Mucosa of gallbladder (tissue), 1 donor: ENCODE data around the gene SGTA. TPM values are rescaled to one million over a fixed set of nuclear protein-coding genes. Genes with fewer than 3 reads are reported as not detected.
"Not testable (repeated sequence)": the region's sequence is repeated elsewhere in the genome, so short reads cannot be mapped to it uniquely, and the experiment has no call there.

Source experiments
- DNase-seq: peaks from one replicate; pipeline ENCODE4 v3.0.0-alpha.2; 2020; ENCODE audit warnings: low spot score
- total RNA-seq: library from RNA; stranded (reverse); gene quantifications from one replicate; pipeline ENCODE4 v1.2.1, GENCODE V29; 2021
- donor health status: DM: no; HTN: no; CAD: no.

SGTA gene
- total RNA-seq, 1 donor from 2014 or later = 54.0 TPM

GRCh38 chr19:2726904-2727639 lies 56.0 kb downstream of the SGTA start:
- DNase-seq = no peak

DNA sequence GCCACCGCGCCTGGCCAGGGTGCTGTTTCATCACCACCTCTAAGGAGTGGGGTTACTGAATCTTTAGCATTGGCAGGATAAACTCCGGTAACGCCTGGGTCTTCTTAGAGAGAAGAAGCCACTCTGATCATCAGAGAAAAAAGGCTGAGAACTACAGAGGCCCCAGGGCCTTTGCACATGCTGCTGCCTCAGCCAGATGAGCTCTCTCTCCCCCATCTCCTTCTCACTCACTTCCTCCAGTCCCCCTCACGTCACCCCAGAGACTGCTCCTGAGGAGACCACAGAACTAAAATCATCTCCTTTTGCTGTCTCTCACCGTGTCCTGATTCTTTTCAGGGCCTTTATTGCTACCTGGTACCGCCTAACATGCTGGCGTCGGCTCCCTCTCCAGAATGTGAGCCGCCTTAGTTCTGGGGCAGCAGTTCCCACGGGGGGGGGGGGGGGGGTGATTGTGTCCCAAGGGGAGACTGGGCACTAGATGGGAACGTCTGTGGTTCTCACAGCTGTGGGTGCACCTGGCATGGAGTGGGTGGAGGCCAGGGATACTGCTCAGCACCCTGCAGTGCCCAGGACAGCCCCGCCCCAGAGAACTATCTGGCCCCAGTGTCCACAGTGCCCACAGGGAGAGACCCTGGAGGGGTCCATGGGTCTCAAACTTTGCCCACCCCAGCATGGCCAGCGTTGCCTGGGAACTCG lies 56.8 kb downstream of the SGTA start:
- no peak for DNase-seq

GRCh38 chr19:2724148-2724557 lies 58.9 kb downstream of the SGTA start:
- no peak for DNase-seq

- no peak for DNase-seq
Observed at GRCh38 chr19:2723747-2724146, 59.3 kb downstream of the SGTA start.

GRCh38 chr19:2723345-2723715 lies 59.7 kb downstream of the SGTA start:
- no peak for DNase-seq

DNA sequence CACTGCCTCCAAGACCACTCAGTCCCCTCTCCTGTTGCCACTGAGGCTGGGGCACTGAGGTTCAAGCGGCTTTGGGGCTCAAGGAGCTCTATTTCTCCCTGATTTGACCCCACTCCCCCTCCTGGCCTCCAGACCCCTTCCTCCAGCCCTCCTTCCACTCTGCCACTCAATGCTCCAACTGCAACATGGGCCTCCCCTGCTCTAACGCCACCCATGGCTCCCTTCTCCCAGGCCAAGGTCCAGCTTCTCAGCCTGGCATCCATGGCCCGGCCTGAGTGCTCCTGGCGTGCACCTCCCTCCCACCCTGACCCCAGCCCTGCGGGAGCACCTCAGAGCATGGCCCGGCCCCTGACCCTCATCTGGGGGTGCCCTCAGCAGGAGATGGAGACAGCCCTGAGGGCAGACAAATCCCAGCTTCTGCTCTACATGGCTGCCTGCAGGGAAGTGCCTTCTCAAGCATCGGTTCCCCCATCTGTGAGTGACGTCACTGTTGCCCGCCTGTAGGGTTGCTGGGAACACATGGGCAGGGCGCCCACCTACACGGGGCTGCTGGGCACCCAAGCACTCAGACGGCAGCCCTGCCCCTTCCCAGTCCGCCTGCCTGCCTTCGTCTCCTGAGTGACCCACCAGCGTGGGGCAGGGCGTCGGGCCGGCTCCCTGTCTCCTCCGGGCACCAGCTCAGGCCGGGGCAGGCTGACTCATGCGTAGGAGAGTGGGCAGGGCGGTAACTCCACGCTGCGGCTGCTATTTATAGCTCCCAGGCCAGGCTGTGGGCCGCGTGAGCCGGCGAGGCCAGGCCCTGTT lies 60.3 kb downstream of the SGTA start:
- DNase-seq = peak; percentile 49

DNA sequence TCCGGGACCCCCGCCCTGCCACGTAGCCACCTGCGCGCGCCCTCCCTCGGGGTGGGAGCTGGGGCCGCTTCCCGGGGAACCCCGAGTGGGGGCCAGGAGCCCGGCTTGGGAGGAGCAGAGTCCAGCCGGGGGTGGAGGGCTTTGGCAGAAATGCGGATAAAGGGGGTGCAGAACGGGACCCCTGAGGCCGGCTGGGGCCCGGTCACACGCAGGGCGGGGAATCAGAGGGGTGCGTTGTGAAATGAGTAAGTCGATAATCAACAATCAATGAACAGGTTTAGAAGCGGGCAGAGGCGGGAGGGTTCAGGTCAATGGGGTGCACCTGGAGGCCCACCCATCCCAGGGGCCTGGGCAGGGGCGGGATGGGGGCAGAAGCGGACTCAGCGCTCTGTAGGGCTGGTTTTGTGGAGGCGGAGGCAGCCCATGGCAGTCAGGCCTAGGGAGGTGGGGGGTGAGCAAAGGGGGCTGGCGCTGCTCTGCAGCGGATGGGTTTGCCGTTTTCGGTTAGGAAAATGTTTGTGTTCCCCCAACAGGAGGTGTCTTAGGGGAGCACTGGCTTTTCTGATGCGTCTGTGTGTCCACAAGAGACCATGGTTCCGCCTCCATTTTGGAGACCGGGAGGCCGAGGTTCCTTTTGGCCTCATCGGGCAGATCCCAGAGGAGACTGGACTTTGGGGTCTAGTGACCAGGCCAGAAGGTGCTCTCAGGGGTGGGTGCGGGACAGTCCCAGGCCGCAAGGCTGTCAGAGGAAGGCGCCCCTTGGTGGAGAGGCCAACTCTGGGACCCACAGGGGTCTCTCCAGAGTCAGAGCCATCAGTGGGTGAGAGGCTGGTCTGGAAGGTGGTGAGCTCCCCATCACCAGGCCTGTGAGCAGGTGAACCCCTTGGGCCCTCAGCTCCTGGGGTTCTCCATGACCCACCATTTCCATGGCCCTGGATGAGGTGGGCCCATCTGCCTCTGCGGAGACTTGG lies 61.2 kb downstream of the SGTA start:
- DNase-seq = no peak

- no peak for DNase-seq
Observed at GRCh38 chr19:2720777-2721569, 62.1 kb downstream of the SGTA start, which contains the start of gene DIRAS1. Gene DIRAS1, minus strand, starts transcription at chr19:2721372. Its CDS starts 3,566 bp downstream, at chr19:2717806.

- no peak for DNase-seq
Observed at GRCh38 chr19:2719920-2720776, 62.9 kb downstream of the SGTA start.

DNA sequence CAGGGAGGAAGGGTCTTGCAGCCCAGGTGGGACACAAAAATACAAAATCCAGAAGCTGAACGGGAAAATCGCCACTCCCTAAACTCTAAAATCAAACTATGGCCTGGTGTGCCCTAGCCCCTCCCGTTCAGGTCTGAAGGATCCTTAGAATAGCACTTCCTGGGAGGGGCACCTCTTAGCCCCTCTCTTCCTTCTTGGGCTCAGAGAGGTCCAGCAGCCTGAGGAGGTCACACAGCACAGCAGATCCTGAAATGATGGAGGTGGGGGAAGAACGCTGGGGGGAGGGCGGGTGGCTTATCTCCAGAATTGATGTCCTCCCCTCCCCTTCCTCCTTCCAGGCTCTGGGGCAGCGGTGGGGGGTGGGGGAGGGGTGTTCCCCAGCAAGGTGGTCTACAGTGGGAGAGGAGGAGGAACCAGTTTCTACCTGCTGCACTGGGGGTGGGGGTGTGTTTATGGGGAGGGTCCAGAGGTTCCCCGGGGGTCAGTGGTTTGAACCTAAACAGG lies 63.8 kb downstream of the SGTA start:
- DNase-seq = no peak

DNA sequence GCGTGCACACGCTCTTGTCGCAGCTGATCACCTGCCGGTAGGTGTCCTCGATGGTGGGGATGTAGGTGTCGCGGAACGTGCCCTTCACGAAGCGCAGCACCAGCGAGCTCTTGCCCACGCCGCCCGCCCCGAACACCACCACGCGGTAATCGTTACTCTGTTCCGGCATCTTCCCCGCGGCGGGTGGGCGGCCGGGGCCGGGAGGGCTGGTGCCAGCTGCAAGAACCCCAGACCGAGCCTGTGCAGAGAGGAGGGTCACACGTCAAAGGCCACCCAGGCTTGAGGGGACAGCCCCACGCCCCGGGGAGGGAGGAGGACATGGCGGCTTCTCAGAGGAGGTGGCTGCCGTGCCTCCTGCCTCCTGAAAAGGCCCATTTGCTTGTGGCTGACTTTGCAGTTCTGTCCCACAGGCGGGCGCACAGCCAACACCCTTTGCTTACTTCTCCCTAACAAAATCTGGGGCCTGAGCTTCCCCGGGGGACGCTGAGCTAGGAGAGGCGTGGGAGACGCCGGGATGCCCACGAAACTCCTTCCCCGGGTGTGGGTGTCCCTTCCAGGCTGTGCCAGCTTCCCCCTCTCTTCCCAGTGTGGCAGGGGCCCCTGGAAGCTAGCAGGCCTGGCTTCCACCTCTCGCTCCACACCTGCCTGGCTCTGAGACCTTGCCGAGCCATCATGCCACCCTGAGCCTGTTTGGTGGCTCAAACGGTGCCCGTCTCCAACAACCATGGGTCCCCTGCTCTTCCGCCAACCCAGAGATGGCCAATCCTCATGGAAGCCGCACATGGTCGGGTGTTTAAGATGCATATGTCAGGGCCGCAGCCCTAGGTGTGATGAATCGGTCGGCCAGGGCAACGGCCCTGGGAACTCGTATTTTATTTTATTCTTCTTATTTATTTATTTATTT lies 65.2 kb downstream of the SGTA start:
- DNase-seq = no peak

GRCh38 chr19:2716722-2717637 lies 66.1 kb downstream of the SGTA start:
- DNase-seq = no peak

DNA sequence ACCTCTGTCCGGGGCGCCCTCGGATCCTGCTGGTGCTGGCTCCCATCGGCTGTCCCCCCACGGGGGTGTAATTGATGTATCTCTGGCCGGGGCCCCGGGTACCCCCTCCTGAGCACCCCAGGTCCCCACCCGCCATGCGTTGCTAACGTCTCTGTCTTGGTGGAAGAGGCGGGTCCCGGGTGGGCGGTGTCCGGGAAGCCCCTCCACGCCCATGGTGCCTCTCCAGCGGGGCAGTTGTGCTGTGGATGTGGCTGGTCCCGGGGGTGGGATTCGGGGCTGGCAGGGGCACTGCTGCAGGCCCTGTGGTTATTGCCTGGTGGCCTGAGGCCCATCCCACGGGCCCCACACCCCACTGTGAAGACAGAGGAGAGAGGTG lies 66.8 kb downstream of the SGTA start:
- DNase-seq = no peak

DNA sequence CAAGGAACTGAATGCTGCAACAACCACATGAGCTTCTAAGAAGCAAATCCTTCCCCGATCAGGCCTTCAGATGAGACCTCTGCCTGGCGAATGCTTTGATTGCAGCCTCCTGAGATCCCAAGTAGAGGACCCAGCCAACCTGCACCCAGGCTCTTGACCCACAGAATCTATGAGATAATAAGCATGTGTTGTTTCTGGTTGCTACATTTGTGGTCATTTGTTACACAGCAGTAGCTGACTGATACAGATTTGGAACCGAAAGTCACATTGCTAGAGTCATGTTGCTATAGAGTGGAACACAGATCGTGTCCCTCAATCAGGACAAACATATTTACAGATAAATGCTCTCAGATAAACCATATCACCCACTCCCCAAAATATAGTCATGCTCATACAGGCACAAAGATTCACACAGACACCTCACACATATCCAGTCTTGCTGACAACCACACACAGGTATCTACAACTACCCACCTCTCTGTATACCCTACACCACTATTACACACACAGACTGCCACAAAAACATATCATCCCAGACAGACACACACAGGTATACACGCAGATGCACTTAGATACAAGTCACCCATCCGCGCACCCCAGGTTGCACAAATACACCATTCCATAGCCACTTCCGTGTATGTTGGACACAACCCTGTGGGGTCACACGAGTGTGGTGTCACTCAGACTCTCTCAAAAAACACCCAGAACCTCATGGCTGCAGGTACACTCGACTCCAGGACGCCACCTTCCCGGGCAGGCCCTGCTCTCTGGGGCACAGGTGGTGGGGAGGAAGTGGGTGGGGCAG lies 67.4 kb downstream of the SGTA start:
- no peak for DNase-seq

GRCh38 chr19:2714531-2715269 lies 68.4 kb downstream of the SGTA start:
- DNase-seq = no peak

- DNase-seq = not testable (repeated sequence)
Observed at GRCh38 chr19:2714102-2714501, 69.0 kb downstream of the SGTA start.
